Nephron (organoid): ENCODE results near the gene TFAP2D.

ENCODE experiments used
- H3K27ac Mint-ChIP-seq, 3 experiments: 2 replicates each; pipeline ENCODE4 v1.8.0; 2020; ENCODE audit warnings: mixed read lengths in 3 of 3, mild to moderate bottlenecking in 2 of 3, moderate library complexity in 1 of 3
- H3K27me3 Mint-ChIP-seq: 2 replicates; pipeline ENCODE4 v1.8.0; 2021; ENCODE audit warnings: low read depth, mild to moderate bottlenecking, moderate library complexity, mixed read lengths
- H3K36me3 Mint-ChIP-seq: 2 replicates; pipeline ENCODE4 v1.8.0; 2020; ENCODE audit warnings: low read depth, mixed read lengths
- H3K4me1 Mint-ChIP-seq: 2 replicates; pipeline ENCODE4 v1.8.0; 2020; ENCODE audit warnings: mixed read lengths
- H3K4me3 Mint-ChIP-seq, 3 experiments: 2 replicates each; pipeline ENCODE4 v1.8.0; 2020; ENCODE audit warnings: mild to moderate bottlenecking in 3 of 3, mixed read lengths in 3 of 3, moderate library complexity in 2 of 3
- H3K9me3 Mint-ChIP-seq: 2 replicates; pipeline ENCODE4 v1.8.0; 2020; ENCODE audit warnings: mixed read lengths
- CTCF ChIP-seq, 3 experiments: fragments of 200-600 bp; sonication (generic); IDR thresholded peaks; one replicate each; pipeline ENCODE4 v1.5.0; 2021; ENCODE audit warnings: antibody characterized with exemption in 3 of 3; ENCODE audit not compliant: unreplicated experiment in 3 of 3

TFAP2D gene

GRCh38 chr6:50714487-50715379 lies 1.4 kb downstream of the TFAP2D start:
- H3K9me3 Mint-ChIP-seq, result peaks cover 3% of the 10 kb centered on the region
- H3K4me1 Mint-ChIP-seq, result peaks cover 5% of the 10 kb centered on the region
- no peaks in the 10 kb centered on the region for H3K36me3 Mint-ChIP-seq
- TF ChIP-seq CTCF (IDR thresholded peaks at IDR 0.05; ENCODE audit: unreplicated experiment in 3 of 3), result no peak
- peaks cover 100% of the 10 kb centered on the region for H3K27me3 Mint-ChIP-seq
- peak overlapping the region in 2 of 3 experiments; percentile 6 to 7 for H3K4me3 Mint-ChIP-seq
- no peak overlapping the region for H3K27ac Mint-ChIP-seq

- no peak for TF ChIP-seq CTCF (IDR thresholded peaks at IDR 0.05; ENCODE audit: unreplicated experiment in 3 of 3)
- H3K27me3 Mint-ChIP-seq, result peaks cover 100% of the 10 kb centered on the region
- H3K9me3 Mint-ChIP-seq, result peaks cover 7% of the 10 kb centered on the region
- H3K36me3 Mint-ChIP-seq, result no peaks in the 10 kb centered on the region
- H3K4me1 Mint-ChIP-seq, result peaks cover 5% of the 10 kb centered on the region
- H3K27ac Mint-ChIP-seq, result no peak overlapping the region
- no peak overlapping the region for H3K4me3 Mint-ChIP-seq
Measured at GRCh38 chr6:50716899-50717509, 3.7 kb downstream of the TFAP2D start.

- peaks cover 5% of the 10 kb centered on the region for H3K4me1 Mint-ChIP-seq
- H3K27ac Mint-ChIP-seq, result no peak overlapping the region
- peaks cover 100% of the 10 kb centered on the region for H3K27me3 Mint-ChIP-seq
- H3K4me3 Mint-ChIP-seq, result no peak overlapping the region
- H3K36me3 Mint-ChIP-seq, result no peaks in the 10 kb centered on the region
- no peak for TF ChIP-seq CTCF (IDR thresholded peaks at IDR 0.05; ENCODE audit: unreplicated experiment in 3 of 3)
- peaks cover 7% of the 10 kb centered on the region for H3K9me3 Mint-ChIP-seq
Measured at GRCh38 chr6:50717734-50718457, 4.6 kb downstream of the TFAP2D start.

GRCh38 chr6:50718566-50718965 lies 5.2 kb downstream of the TFAP2D start:
- Mint-ChIP-seq H3K4me1 (peaks cover 5% of the 10 kb centered on the region), H3K9me3 (peaks cover 7% of the 10 kb centered on the region), H3K27ac (no peak overlapping the region), H3K27me3 (peaks cover 100% of the 10 kb centered on the region), H3K4me3 (no peak overlapping the region), H3K36me3 (no peaks in the 10 kb centered on the region)
- TF ChIP-seq CTCF (IDR thresholded peaks at IDR 0.05; ENCODE audit: unreplicated experiment in 3 of 3), result no peak

GRCh38 chr6:50720623-50721022 lies 7.3 kb downstream of the TFAP2D start:
- no peak overlapping the region for H3K27ac Mint-ChIP-seq
- TF ChIP-seq CTCF (IDR thresholded peaks at IDR 0.05; ENCODE audit: unreplicated experiment in 3 of 3), result no peak
- H3K27me3 Mint-ChIP-seq, result peaks cover 100% of the 10 kb centered on the region
- peaks cover 5% of the 10 kb centered on the region for H3K9me3 Mint-ChIP-seq
- no peak overlapping the region for H3K4me3 Mint-ChIP-seq
- no peaks in the 10 kb centered on the region for H3K4me1 Mint-ChIP-seq
- H3K36me3 Mint-ChIP-seq, result no peaks in the 10 kb centered on the region
